HG03457 (cell line): ENCODE data around the gene DGAT2.
"Not testable (repeated sequence)": the region's sequence is repeated elsewhere in the genome, so short reads cannot be mapped to it uniquely, and the experiment has no call there.

Experiments used
- ATAC-seq: cut with Tn5 transposase; IDR thresholded peaks from one replicate; pipeline ENCODE4 v1.9.1; 2021; ENCODE audit warnings: moderate number of reproducible peaks; ENCODE audit not compliant: unreplicated experiment

DGAT2 gene, protein sequence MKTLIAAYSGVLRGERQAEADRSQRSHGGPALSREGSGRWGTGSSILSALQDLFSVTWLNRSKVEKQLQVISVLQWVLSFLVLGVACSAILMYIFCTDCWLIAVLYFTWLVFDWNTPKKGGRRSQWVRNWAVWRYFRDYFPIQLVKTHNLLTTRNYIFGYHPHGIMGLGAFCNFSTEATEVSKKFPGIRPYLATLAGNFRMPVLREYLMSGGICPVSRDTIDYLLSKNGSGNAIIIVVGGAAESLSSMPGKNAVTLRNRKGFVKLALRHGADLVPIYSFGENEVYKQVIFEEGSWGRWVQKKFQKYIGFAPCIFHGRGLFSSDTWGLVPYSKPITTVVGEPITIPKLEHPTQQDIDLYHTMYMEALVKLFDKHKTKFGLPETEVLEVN

DNA sequence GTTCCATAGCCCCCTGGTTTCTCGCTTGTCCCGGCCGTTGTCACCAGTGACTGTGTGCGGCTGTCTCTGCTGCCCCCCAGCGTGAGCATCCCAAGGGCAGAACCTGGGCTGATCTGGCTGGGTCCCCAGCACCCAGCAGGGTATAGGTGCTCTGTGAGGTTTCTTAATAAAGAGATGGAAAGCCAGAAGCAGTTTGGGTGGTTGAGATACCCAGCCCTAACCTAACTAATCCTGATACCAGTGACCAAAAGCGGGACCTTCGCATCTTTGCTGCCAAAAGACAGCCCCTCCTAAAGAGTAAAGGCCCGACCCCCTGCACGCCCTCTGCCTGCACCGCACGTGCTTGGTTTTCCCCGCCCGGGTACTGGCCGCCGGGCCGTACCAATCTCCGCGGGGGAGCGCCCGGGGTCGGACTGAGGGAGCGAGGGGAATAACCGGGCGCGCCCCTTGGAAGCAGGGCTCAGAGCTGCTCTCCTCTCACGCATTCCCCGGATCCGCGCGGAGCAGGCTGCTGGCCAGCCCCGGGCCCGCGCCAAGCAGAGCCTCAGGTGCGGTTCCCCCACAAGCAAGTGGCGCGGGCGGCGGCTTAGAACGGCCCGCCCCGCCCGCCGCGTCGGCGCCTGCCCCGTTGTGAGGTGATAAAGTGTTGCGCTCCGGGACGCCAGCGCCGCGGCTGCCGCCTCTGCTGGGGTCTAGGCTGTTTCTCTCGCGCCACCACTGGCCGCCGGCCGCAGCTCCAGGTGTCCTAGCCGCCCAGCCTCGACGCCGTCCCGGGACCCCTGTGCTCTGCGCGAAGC is at the start of gene DGAT2:
TSS of gene DGAT2 (plus strand) at position 667 of the 797 bp plus-strand sequence. CDS start 214 bp downstream, outside the sequence.
- ATAC-seq, result peak; percentile 53

DNA sequence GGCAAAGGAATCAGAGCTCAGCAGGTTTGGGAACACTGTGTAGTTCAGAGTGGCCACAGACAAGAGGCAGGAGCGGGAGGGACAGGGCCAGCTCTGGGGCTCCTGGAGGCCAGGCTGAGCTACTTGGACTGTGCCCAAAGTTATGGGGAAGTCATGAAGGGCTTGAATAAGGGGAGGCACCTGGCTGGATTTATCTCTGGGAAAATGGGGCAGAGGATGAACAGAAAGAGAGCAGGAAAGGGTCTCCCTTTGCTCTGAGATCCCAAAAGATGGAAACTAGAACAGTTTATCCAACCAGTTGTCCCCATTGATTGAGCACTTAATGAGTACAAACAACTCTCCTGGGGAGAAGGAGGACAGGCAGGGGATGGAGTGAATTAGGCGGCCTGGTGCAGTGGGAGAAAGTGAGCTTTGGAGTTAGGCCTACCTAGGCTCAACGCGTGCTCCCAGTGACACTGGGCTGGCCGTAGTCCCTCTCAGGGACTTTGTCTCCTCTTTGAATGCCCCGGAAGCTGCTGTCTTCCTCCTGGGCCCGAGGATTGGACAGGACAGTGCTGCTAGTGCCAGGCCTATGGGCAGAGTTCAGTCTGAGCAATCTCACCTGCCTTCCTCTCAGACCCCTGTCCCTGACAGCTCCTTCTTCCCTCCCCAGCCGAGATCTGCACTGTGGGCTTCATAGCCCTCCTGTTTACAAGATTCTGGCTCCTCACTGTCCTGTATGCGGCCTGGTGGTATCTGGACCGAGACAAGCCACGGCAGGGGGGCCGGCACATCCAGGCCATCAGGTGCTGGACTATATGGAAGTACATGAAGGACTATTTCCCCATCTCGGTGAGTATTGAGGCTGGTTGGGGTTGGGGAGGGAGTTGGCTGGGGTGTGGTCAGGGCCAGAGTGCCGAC is 49.0 kb upstream of the DGAT2 start:
- ATAC-seq, result no peak

DNA sequence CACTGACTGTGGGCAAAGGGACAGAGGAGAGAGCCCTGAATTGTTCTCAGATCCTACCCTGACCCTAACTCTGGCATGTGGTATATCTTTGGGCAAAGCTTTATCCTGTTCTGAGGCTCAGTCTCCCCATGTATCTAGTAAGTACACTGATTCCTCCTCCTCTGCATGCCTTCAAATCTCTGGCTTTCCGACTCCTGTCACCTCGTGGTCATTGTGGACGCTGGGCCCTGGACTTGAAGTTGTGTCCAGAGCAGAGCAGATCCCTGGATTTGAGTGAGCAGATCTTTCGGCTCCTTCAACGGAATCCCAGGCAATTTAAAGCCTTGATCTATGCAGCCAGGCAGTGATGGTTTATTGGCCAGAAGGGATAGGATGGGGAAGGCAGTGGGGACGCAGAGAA is 47.9 kb upstream of the DGAT2 start:
- ATAC-seq, result no peak

DNA sequence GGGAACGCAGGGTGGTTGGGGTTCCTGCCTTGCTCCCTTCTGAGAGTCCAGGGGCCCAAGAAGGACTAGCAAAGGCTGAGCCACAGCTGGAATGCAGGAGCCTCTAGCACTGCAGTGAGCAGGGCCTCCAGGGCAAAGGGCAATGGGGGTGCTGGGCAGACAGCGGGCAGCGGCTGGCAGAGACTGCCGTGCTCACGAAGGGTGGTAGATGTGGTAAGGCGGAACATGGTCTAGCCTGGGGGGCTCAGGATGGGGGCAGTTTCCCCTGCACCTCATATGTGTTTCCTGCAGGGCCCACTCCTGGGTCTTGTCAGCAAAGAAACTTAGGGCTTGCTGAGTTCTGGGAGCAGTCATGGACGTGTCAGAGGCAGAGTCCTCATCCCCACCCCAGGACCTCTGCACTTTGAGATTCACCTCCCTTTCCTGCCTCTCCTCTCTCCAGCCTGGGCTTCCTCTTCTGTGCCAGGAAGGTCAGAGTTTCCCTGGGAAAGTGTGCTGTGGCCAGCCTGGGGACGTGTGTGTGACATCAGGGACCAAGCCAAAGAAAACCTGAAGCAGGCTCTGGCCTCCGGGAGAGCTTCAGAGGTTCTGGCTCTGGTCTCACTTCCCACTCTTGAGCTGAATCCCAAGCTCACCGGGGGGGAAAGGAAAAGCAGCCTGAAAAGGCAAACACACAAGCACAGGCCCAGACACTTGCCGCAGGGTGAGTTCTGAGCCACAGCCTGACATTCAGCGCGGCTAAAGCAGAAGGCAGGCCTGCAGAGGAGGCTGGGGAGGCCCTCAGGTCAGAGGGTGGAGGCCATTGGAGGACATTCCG is 46.5 kb upstream of the DGAT2 start:
- no peak for ATAC-seq

DNA sequence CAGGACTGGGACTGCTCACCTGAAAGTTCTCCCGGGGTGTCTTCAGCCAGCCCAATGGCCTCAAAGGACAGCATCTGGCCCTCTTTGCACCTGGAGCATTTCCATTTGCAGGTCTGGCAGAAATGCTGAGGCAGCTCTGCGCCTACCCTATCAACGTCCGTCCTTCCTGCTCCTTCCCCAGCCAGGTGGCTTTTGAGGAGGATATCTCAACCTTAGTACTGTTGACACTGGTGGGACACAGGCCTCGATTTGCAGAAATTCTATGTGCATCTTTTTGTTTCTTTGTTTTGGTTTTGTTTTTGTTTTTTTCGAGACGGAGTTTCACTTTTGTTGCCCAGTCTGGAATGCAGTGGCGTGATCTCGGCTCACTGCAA is 45.9 kb upstream of the DGAT2 start:
- no peak for ATAC-seq

DNA sequence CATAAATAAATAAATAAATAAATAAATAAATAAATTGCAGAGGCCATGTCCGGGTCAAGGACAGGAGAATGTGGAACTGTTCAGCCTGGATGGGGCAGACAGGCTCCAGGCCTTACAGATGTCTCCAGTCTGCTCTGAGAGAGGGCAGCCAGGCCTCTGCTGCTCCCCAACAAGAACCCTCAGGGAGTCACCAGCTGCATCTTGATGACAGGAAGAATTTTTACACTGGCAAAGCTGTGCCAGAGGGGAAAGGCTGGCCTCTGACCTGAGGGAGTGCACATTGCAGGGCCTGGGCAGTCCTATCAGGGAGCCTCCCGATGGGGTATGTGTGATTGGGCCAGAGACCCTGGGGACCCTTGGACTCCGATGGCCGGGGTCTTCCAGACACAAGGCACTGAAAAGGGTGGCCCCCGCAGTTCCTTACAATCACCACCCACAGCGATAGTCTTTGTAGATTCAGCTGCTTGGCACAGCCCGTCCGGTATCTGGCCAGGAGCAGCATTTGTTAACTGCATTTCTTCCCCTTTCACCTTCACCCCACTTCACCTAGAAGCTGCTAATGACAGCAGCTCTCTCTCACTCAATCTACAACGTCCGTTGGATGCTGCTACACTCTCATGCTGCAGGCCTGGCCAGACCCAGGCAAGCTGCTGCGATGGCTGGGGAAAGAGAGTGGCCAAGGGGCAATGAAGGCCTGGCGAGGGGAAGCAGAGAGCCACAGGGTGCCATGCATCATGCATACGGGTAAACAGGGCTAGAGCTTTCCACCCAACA is 42.8 kb upstream of the DGAT2 start:
- no peak for ATAC-seq

DNA sequence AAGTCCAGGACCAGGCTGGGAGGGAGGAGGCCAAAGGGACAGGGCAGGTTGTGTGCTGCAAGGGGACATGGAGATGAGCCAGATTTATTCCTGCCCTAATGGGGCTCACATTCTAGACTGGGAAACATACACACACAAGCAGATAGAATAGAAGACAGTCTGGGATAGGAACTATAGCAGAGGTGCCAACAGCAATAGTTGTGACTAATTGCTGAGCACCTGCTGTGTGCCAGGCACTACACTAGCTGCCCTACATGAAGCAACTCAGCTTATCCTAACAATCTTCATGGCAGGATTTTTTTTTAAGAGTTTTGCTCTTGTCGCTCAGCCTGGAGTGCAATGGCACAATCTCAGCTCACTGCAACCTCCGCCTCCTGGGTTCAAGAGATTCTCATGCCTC is 39.6 kb upstream of the DGAT2 start:
- ATAC-seq, result no peak

DNA sequence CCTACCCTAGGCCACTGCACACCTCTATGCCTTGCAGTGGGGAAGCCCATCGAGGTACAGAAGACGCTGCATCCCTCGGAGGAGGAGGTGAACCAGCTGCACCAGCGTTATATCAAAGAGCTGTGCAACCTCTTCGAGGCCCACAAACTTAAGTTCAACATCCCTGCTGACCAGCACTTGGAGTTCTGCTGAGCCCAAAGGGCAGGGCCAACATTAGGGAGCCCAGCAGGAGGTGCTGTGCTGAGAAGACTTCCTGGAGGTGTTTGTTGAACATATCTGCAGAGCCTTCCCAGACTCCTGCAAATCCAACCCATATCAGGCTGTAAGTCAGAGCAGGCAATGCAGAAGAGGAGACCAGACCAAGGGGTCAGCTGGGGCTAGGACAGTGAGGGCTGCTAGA is 37.5 kb upstream of the DGAT2 start:
- no peak for ATAC-seq

DNA sequence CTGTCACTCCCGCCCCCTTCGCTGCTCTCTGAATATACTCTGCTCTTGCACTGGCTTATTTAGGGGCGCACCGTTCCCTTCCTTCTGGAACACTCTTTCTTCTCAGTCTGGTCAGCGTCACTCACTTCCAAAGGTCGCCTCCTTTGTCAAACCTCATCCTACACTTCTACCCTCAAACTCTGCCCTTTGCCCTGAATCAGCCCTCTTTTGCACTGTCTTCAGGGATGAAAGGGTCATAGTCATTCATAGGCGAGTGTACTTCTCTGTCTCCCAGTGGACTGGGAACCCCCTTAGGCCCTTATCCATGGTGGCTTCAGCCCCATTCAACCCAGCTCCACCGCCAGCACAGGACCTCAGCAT is 35.5 kb upstream of the DGAT2 start:
- ATAC-seq, result no peak

DNA sequence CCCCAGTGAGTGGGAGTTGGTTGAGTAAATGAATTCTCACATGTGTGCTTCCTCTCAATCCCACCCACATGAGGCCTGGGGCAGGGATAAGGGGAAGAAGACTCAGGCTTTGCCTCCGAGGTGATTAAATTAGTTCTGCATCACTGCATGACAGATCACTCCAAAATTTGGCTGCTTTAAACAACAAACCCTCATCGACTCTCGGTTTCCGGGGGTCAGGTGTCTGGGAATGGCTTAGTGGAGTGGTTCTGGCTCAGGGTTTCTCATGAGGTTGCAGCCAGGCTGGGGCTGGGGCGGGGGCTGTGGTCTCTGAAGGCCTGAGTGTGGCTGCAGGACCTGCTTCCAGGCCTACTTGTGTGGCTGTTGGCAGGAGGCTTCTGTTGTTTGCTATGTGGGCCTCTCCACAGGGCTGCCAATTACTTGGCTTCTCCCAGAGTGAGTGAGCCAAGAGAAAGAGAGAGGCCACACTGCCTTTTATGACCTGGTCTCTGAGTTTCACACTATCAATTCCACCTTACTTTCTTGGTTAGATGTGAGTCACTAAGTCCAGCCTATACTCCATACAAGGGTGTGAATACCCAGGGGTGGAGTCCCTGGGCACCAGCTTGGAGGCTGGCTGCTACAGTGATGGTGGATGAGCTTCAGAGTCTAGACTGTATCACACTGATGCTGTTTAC is 35.0 kb upstream of the DGAT2 start:
- ATAC-seq, result no peak

DNA sequence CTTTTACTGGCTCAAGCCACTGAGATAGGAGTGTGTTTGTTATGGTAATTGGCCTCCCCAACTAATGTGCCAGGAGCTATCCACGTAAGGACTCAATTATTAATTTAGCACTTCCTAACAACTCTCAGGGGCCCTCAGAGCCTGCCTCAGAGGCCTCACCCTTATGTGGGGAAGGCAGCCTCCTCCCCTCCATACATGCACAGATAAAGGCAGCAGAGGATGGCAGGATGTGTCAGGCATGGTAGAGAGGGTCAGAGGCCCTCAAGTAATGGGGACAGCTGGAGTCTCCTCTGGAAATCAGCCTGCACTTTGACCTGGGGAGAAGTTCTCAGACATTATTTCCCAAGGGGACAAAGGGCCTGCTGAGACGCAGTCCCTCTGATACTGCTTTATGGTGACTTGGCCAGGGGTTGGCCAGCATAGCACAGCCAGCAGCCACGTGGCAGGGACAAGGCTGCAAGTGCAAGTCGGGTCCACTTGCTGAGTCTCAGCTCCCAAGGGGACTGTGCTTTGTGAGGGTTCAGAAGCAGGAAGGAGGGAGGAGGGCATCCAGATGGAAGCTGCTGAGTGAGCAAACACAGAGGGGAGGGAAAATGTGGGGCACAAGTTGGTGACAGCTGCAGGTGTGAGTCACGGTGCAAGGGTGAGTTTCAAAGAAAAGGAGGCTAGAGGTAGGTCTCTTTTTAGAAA is 33.9 kb upstream of the DGAT2 start:
- ATAC-seq, result no peak

DNA sequence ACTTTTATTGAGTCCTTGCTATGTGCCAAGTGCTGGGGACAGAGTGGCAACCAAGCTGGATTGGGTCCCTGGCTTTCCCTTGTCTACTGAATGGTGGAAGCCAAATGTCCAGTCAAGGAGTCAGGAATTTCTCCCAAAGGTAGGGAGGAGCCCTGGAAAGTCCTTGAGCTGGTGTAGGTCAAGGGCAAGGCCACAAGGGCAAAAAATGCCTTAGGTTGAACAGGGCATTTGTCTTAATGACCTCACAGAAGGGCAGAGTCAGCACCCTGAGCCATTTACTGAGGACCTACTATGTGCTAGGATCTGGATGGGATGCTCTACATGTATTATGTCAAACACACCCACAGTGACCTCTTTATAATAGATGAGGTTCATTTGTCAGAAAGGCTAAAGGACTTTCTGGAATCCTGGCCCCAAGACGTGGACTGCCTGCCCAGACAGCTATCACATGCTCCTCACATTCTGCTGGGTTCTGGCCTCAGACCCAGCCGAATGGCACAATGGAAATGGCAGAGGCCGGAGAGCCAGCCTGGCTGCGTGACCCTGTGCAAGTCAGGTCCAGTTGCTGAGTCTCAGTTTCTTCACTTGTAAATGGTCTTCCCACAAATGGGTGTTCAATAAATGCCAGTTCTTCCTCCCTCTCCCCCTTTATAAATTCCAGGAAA is 33.3 kb upstream of the DGAT2 start:
- no peak for ATAC-seq

DNA sequence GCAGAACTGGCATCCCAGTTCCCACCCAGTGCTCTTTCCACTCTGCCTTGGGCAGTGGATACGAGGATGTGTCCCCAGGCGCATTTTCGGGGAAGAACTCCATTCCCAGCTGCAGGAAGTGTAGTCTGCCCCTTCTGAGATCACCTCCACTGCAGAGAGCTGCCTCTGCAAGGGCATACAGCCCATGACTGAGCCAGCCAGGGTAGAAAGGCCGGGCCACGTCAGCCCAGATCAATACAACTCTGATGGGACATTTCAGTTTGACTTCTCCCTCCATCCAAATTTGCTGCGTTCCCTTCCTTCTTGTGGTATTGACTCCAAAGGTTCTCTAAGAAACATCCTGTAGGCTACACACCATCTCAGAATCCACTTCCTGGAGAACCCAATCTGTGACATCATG is 31.3 kb upstream of the DGAT2 start:
- ATAC-seq, result no peak

DNA sequence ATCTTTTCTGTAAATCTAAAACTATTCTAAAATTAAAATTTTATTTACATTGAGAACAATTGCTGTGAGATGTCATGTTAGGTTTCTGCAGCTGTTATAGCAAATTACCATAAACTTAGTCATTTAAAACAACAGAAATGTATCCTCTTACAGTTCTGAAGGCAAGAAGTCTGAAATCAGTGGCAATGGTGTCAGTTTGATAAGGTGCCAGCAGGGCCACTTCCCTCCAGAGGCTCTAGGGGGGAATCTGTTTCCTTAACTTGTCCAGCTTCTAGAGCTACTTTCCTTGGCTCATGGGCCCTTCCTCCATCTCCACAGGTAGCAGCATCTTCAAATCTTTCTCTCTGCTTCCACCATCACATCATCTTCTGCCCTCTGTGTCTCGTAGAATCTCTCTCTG is 27.9 kb upstream of the DGAT2 start:
- ATAC-seq, result no peak

DNA sequence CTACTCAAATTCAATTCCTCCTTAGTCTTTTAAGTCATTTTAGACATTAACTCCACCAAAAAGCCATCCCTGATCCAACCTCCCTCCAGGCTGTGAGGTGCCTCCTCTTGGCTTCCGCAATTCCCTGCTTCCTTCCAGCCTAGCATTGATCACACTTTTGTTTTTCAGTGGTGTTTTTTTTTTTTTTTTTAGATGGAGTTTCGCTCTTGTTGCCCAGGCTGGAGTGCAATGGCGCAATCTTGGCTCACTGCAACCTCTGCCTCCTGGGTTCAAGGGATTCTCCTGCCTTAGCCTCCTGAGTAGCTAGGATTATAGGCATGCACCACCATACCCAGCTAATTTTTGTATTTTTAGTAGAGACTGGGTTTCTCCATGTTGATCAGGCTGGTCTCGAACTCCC is 25.4 kb upstream of the DGAT2 start:
- not testable (repeated sequence) for ATAC-seq

DNA sequence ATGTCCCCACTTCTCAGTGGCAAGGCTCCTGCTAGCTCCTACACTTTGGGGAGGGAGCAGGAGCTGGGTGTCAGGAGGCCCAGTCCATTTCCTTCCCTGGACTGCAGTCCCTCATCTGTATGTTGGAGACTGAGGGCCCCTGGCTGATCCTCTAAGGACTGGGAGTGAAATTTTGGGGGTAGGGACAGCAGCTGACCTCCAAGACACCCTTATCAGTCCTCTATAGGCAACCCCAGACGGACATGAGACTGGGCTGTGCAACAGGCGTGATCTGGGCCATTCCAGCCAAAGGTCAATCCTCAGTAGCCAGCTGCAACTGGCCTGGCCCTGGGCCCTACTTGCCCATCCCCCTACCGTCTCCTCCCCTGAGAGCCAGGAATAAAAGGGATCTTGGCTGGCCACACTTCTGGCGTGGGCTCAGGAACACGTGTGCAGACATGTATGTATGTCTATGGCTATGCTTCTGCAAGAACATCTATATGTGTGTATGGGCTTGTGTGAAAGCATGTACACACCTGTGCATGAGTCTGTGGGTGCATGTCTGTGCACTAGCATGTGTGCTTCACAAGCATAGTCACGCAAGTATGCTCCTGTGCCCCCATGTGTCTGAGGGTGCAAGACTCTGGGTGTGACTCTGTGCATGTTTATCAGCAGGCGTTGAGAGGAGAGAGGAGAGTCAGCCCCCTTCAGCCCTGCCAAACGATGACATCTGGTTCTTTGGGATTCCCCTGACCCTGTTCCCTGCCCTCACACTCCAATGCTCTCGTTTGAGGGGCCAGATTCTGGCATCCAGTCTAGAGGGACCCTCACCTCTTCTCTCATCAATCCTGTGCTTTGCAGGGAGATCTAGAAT is 24.6 kb upstream of the DGAT2 start:
- no peak for ATAC-seq

DNA sequence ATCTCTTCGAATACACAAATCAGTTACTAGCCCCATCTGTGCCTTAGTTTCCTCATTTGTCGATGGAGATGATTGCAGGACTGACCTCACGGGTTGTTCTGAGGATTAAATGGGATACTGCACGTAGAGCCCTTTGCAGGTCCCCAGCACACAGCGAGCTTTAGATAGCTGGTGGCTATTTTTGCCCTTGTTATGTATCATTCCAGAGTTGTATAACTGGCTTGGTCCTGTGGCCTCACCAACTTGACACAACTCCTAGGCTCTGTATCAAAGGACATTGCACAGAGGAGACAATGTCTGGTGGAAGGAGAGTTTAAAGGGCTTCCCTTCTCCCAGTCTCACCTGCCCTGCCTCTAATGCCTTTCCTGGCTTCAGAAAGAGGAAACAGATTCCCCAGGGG is 22.8 kb upstream of the DGAT2 start:
- no peak for ATAC-seq
